DND-41 (cell line): ENCODE results near the gene OSBPL7.

Experiments used
- ATAC-seq: fragments of 200-7000 bp; cut with Tn5 transposase; 3 replicates; pipeline ENCODE4 v1.9.1; 2021; ENCODE audit warnings: low read depth; ENCODE audit not compliant: insufficient read depth
- DNase-seq: peaks from one replicate; pipeline ENCODE4 v3.0.0-alpha.2; 2020
- H2AFZ ChIP-seq: 2 replicates; pipeline ENCODE4 v1.6.0; 2012; ENCODE audit warnings: low read depth, low read length
- H3K27ac ChIP-seq: 2 replicates; pipeline ENCODE4 v1.5.1; 2012; ENCODE audit warnings: low read length, inconsistent platforms
- H3K27me3 ChIP-seq: fragments of 200-600 bp; sonication (generic); 2 replicates; pipeline ENCODE4 v1.6.0; 2012; ENCODE audit warnings: low read length, mild to moderate bottlenecking, inconsistent platforms; ENCODE audit not compliant: insufficient read depth, poor library complexity
- H3K36me3 ChIP-seq: 2 replicates; pipeline ENCODE4 v1.5.1; 2012; ENCODE audit warnings: low read length, inconsistent platforms; ENCODE audit not compliant: insufficient read depth
- H3K4me1 ChIP-seq: 2 replicates; pipeline ENCODE4 v1.5.1; 2012; ENCODE audit warnings: mild to moderate bottlenecking, low read length; ENCODE audit not compliant: insufficient read depth
- H3K4me2 ChIP-seq: 2 replicates; pipeline ENCODE4 v1.6.0; 2012; ENCODE audit warnings: mild to moderate bottlenecking, moderate library complexity, low read length, inconsistent platforms; ENCODE audit not compliant: insufficient read depth
- H3K4me3 ChIP-seq, 2 experiments: fragments of 200-600 bp in 1 of 2; shearing (Covaris generic) in 1 of 2; 2 replicates each; pipeline ENCODE4 v1.5.1; 2012 to 2016; ENCODE audit warnings: inconsistent platforms in 2 of 2, low read length in 2 of 2, mild to moderate bottlenecking in 2 of 2, low read depth in 1 of 2, moderate library complexity in 1 of 2
- H3K79me2 ChIP-seq: 2 replicates; pipeline ENCODE4 v1.6.0; 2012; ENCODE audit warnings: low read length, inconsistent platforms; ENCODE audit not compliant: insufficient read depth
- H3K9ac ChIP-seq: 2 replicates; pipeline ENCODE4 v1.6.0; 2012; ENCODE audit warnings: low read depth, mild to moderate bottlenecking, inconsistent platforms, low read length, moderate library complexity
- H3K9me3 ChIP-seq: 2 replicates; pipeline ENCODE4 v1.5.1; 2012; ENCODE audit warnings: low read length, moderate library complexity, mild to moderate bottlenecking, inconsistent platforms; ENCODE audit not compliant: insufficient read depth, severe bottlenecking
- H4K20me1 ChIP-seq: 2 replicates; pipeline ENCODE4 v1.6.0; 2012; ENCODE audit warnings: low read length; ENCODE audit not compliant: insufficient read depth
- EZH2 ChIP-seq: IDR thresholded peaks from 3 replicates; pipeline ENCODE4 v1.6.1; 2012; ENCODE audit warnings: borderline replicate concordance, low read depth, mild to moderate bottlenecking, moderate library complexity, low read length, inconsistent platforms; ENCODE audit not compliant: severe bottlenecking
- TF ChIP-seq, protein P1 (sequence below): IDR thresholded peaks from 2 replicates; pipeline ENCODE4 v1.5.1; 2012; ENCODE audit warnings: borderline replicate concordance, low read length, moderate library complexity, mild to moderate bottlenecking; ENCODE audit not compliant: poor library complexity, severe bottlenecking; ENCODE audit errors: extremely low read depth

Gene OSBPL7

DNA sequence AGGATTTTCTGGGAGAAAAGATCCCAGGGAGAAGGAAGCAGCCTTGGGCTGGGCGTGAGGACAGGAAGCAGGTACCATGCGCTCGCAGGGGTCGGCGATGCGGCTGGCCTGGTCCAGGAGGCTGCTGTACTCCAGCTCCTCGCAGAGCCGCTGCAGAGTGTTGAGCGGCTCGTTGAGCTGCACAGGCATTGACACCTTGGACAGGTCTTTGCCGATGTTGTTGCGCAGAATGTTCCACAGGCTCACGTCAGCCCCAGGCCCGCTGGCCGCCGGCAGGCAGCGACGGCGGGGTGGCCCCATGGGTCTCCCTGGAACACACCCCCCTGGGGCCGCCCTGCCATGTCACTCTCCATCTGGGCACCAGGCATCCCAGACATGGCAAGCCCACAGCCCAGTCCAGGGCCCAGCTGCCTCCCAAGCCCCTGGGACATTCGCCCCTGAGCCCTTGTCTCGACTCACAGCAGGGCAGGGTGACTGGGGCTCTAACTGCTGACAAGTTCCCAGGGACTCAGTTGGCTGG lies 8.0 kb downstream of the OSBPL7 start:
- Histone ChIP-seq H3K9ac (no peak overlapping the region), H4K20me1 (no peaks in the 10 kb centered on the region; the same call in 1 of the 2 replicates), H2AFZ (no peak overlapping the region), H3K4me2 (no peak overlapping the region), H3K36me3 (peaks cover 73% of the 10 kb centered on the region), H3K4me3 (no peak overlapping the region), H3K4me1 (no peaks in the 10 kb centered on the region), H3K27me3 (no peaks in the 10 kb centered on the region), H3K79me2 (no peaks in the 10 kb centered on the region), H3K27ac (no peak overlapping the region), H3K9me3 (no peaks in the 10 kb centered on the region)
- TF ChIP-seq, protein P1, sequence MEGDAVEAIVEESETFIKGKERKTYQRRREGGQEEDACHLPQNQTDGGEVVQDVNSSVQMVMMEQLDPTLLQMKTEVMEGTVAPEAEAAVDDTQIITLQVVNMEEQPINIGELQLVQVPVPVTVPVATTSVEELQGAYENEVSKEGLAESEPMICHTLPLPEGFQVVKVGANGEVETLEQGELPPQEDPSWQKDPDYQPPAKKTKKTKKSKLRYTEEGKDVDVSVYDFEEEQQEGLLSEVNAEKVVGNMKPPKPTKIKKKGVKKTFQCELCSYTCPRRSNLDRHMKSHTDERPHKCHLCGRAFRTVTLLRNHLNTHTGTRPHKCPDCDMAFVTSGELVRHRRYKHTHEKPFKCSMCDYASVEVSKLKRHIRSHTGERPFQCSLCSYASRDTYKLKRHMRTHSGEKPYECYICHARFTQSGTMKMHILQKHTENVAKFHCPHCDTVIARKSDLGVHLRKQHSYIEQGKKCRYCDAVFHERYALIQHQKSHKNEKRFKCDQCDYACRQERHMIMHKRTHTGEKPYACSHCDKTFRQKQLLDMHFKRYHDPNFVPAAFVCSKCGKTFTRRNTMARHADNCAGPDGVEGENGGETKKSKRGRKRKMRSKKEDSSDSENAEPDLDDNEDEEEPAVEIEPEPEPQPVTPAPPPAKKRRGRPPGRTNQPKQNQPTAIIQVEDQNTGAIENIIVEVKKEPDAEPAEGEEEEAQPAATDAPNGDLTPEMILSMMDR = no peak
- no peak for TF ChIP-seq EZH2
- DNase-seq (no peak), ATAC-seq (no peak)

DNA sequence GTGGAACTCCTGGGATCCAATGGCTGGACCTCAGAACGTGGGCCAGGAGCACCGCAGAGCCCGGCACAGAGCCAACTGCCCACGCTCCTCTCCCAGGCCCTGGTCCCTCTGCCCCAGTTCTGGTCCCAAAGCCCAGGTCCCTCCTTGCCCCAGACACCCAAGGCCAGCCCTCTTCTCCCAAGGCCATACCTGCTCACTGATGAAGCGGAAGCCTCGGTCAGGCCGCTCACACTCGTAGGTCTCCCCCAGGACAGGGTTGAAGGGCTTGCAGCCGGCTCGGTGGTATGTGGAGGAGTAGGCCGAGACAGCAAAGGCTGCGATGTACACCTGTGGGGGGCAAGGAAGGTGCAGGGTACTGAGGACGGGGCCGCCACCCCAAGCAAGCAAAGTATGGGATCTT lies 8.5 kb downstream of the OSBPL7 start:
- Histone ChIP-seq H3K9ac (no peak overlapping the region), H4K20me1 (no peaks in the 10 kb centered on the region; the same call in 1 of the 2 replicates), H3K27me3 (no peaks in the 10 kb centered on the region), H3K4me1 (no peaks in the 10 kb centered on the region), H3K36me3 (peaks cover 73% of the 10 kb centered on the region), H3K79me2 (no peaks in the 10 kb centered on the region), H2AFZ (no peak overlapping the region), H3K4me2 (no peak overlapping the region), H3K9me3 (no peaks in the 10 kb centered on the region), H3K27ac (no peak overlapping the region), H3K4me3 (no peak overlapping the region)
- TF ChIP-seq EZH2 = no peak
- TF ChIP-seq, protein P1 = no peak
- DNase-seq = no peak
- ATAC-seq = no peak

- Histone ChIP-seq H3K4me3 (no peak overlapping the region), H3K4me1 (no peaks in the 10 kb centered on the region), H3K27me3 (no peaks in the 10 kb centered on the region), H3K27ac (no peak overlapping the region), H3K4me2 (no peak overlapping the region), H3K9ac (no peak overlapping the region), H4K20me1 (no peaks in the 10 kb centered on the region; the same call in 1 of the 2 replicates), H3K9me3 (no peaks in the 10 kb centered on the region), H2AFZ (no peak overlapping the region), H3K36me3 (peaks cover 72% of the 10 kb centered on the region), H3K79me2 (no peaks in the 10 kb centered on the region)
- DNase-seq = no peak
- no peak for ATAC-seq
- TF ChIP-seq, protein P1 = no peak
- TF ChIP-seq EZH2 = no peak
Measured at GRCh38 chr17:47812146-47812920, 9.3 kb downstream of the OSBPL7 start.
